Measurements from ENCODE around the gene ARID1B.

- no peak for TF ChIP-seq CTCF (IDR thresholded peaks at IDR 0.05; ENCODE audit: low read length)
- TF ChIP-seq EZH2 (IDR thresholded peaks at IDR 0.05; ENCODE audit: borderline replicate concordance, low read length) = no peak
These were observed 248.3 kb downstream of the ARID1B start for GRCh38 chr6:157025437-157025836.

All from OCI-LY1 (cell line).